ENCODE results near the gene RCOR1. TPM values are rescaled to one million over a fixed set of nuclear protein-coding genes. Genes with fewer than 3 reads are reported as not detected.

The RCOR1 gene
- total and polyA plus RNA-seq, 2 of the 8 experiments (the other 6 are each of a cell fraction or from before 2014, with no cell fraction given): 12.3 to 26.3 TPM

GRCh38 chr14:102581193-102581592 is 11.3 kb upstream of the RCOR1 start:
- no peak overlapping the region for H3K9ac ChIP-seq (replicated peaks in 1 of 4; ENCODE audit: extremely low read depth in 1 of 4, low read depth in 3 of 4, low read length in 3 of 4)
- no peak for FAIRE-seq
- H3K9me3 ChIP-seq (ENCODE audit: insufficient read depth in 2 of 2, low read depth in 1 of 2, low read length in 1 of 2): no peaks in the 10 kb centered on the region
- no peak overlapping the region for H4K5ac ChIP-seq (ENCODE audit: insufficient read length, low read depth, low read length)
- H3K23ac ChIP-seq (ENCODE audit: insufficient read length): no peak overlapping the region
- no peaks in the 10 kb centered on the region for H3K79me2 ChIP-seq (ENCODE audit: control insufficient read depth in 1 of 2, insufficient read depth in 2 of 2, low read length in 2 of 2)
- no peak overlapping the region for H3K4me3 ChIP-seq (ENCODE audit: extremely low read depth in 1 of 4, insufficient read depth in 2 of 4, low read depth in 3 of 4, low read length in 4 of 4)
- no peaks in the 10 kb centered on the region for H3K27me3 ChIP-seq (replicated peaks in 1 of 4; ENCODE audit: control insufficient read depth in 3 of 4, extremely low read depth in 1 of 4, insufficient read depth in 3 of 4, low read length in 3 of 4)
- no peak overlapping the region for H2BK120ac ChIP-seq (replicated peaks; ENCODE audit: low read depth, low read length)
- no peak overlapping the region for H2BK20ac ChIP-seq (ENCODE audit: low read length)
- CTCF ChIA-PET (ENCODE audit: partially characterized antibody): interaction anchor here (0.7 to 1.6 kb wide), 6 partner anchors 8 to 38 kb away, joined by 3 to 6 read pairs (median 3); no protein-coding TSS in a partner anchor
- H3K79me1 ChIP-seq (ENCODE audit: low read depth, low read length): no peaks in the 10 kb centered on the region
- POLR2A ChIA-PET (ENCODE audit: partially characterized antibody): no interaction called here
- H3K36me3 ChIP-seq (ENCODE audit: control insufficient read depth in 2 of 4, insufficient read depth in 4 of 4, low read length in 3 of 4): no peaks in the 10 kb centered on the region
- no peak overlapping the region for H4K91ac ChIP-seq (replicated peaks; ENCODE audit: insufficient read length, low read length)
- no peak overlapping the region for H3K4ac ChIP-seq (replicated peaks; ENCODE audit: insufficient read length, low read depth, low read length)
- WGBS, 2 experiments (ENCODE audit: extremely low coverage in 1 of 2, insufficient coverage in 1 of 2, insufficient read length in 1 of 2, insufficient replicate concordance in 2 of 2, low coverage in 1 of 2, low lambda C conversion rate in 2 of 2, missing lambda C conversion rate in 1 of 2): 91% methylated on average over 10 of the region's 10 CpGs; no CpG with 5 or more reads in 1 of the 2 experiments
- no peak overlapping the region for H3K14ac ChIP-seq (ENCODE audit: insufficient read length)
- TF ChIP-seq SP2 (IDR thresholded peaks at IDR 0.05; ENCODE audit: low read length) (no peak), NRF1 (IDR thresholded peaks at IDR 0.05; ENCODE audit: low read depth, low read length) (no peak), FOSL1 (IDR thresholded peaks at IDR 0.05; ENCODE audit: insufficient read depth, low read depth, low read length) (no peak), ZNF274 (IDR thresholded peaks at IDR 0.05; ENCODE audit: borderline replicate concordance, extremely low read depth, low read length) (no peak)
- H4K20me1 ChIP-seq (replicated peaks in 1 of 2; ENCODE audit: control insufficient read depth in 1 of 2, insufficient read depth in 2 of 2, low read length in 2 of 2): no peaks in the 10 kb centered on the region
- H2BK5ac ChIP-seq (ENCODE audit: low read depth, low read length): no peak overlapping the region
- no peaks in the 10 kb centered on the region for H3K23me2 ChIP-seq (ENCODE audit: low read depth, low read length)
- no peak overlapping the region for H2AK5ac ChIP-seq (ENCODE audit: low read depth, low read length)
- no peak for DNase-seq (ENCODE audit: low read depth in 1 of 2, low spot score in 2 of 2)
- H3K4me1 ChIP-seq (replicated peaks in 1 of 4; ENCODE audit: control insufficient read depth in 3 of 4, insufficient read depth in 4 of 4, low read length in 3 of 4): peaks cover 0 to 12% (median 8%) of the 10 kb centered on the region in 4 experiments; a peak in 6 of 7 replicates
- no peak overlapping the region for H3K27ac ChIP-seq (ENCODE audit: low read depth, low read length)
- no peak overlapping the region for H3K4me2 ChIP-seq (ENCODE audit: insufficient read depth in 1 of 2, low read depth in 2 of 2, low read length in 2 of 2)
- no peak overlapping the region for H3K56ac ChIP-seq (replicated peaks; ENCODE audit: insufficient read length, low read depth, low read length)
- H2BK15ac ChIP-seq (ENCODE audit: low read length): no peak overlapping the region
- no peak overlapping the region for H2AFZ ChIP-seq (ENCODE audit: low read length)
- no peak overlapping the region for H2BK12ac ChIP-seq (ENCODE audit: low read depth, low read length)
- H3K18ac ChIP-seq (ENCODE audit: extremely low read depth, low read length): no peak overlapping the region; the same call in 1 of the 2 replicates
- H4K8ac ChIP-seq (ENCODE audit: extremely low read depth, insufficient read depth, low read length): no peak overlapping the region
